H9 (cell line): Measurements from ENCODE around the gene DGKD. TPM values are rescaled to one million over a fixed set of nuclear protein-coding genes. Genes with fewer than 3 reads are reported as not detected.

Experiments
- DNase-seq: peaks from one replicate; pipeline ENCODE4 v3.0.0-alpha.2; 2017
- H2AFZ ChIP-seq: one replicate; pipeline ENCODE4 v1.6.1; 2013; ENCODE audit warnings: mild to moderate bottlenecking, low read length, control low read depth, moderate library complexity
- H2AK5ac ChIP-seq: 2 replicates; pipeline ENCODE4 v1.6.1; 2013; ENCODE audit warnings: low read length, control low read depth, mixed read lengths; ENCODE audit not compliant: insufficient read length
- H2BK120ac ChIP-seq: one replicate; pipeline ENCODE4 v1.6.1; 2013; ENCODE audit warnings: low read depth, mild to moderate bottlenecking, low read length, control low read depth, inconsistent platforms; ENCODE audit not compliant: poor library complexity, severe bottlenecking
- H2BK12ac ChIP-seq: 2 replicates; pipeline ENCODE4 v1.6.1; 2013; ENCODE audit warnings: low read length, control low read depth, mixed read lengths, low read depth; ENCODE audit not compliant: insufficient read length
- H2BK15ac ChIP-seq: 2 replicates; pipeline ENCODE4 v1.6.1; 2013; ENCODE audit warnings: low read depth, low read length, control low read depth
- H2BK20ac ChIP-seq: one replicate; pipeline ENCODE4 v1.6.1; 2013; ENCODE audit warnings: low read depth, mild to moderate bottlenecking, low read length, control low read depth, inconsistent platforms; ENCODE audit not compliant: poor library complexity, severe bottlenecking
- H2BK5ac ChIP-seq: 2 replicates; pipeline ENCODE4 v1.6.1; 2013; ENCODE audit warnings: low read length, control low read depth, mixed read lengths; ENCODE audit not compliant: insufficient read length
- H3K14ac ChIP-seq: 2 replicates; pipeline ENCODE4 v1.6.1; 2013; ENCODE audit warnings: low read length, control low read depth; ENCODE audit not compliant: insufficient read depth
- H3K18ac ChIP-seq: 2 replicates; pipeline ENCODE4 v1.6.1; 2013; ENCODE audit warnings: low read depth, mild to moderate bottlenecking, mixed read lengths, low read length, control low read depth; ENCODE audit not compliant: insufficient read length
- H3K23ac ChIP-seq: 2 replicates; pipeline ENCODE4 v1.6.1; 2013; ENCODE audit warnings: low read length, control low read depth, mixed read lengths, low read depth; ENCODE audit not compliant: insufficient read length
- H3K23me2 ChIP-seq: 2 replicates; pipeline ENCODE4 v1.6.1; 2013; ENCODE audit warnings: low read depth, mild to moderate bottlenecking, mixed read lengths, low read length, control low read depth; ENCODE audit not compliant: insufficient read length, poor library complexity, severe bottlenecking
- H3K27ac ChIP-seq: 2 replicates; pipeline ENCODE4 v1.5.1; 2013; ENCODE audit warnings: low read length, control low read depth, mixed read lengths, low read depth; ENCODE audit not compliant: insufficient read length
- H3K27me3 ChIP-seq: 2 replicates; pipeline ENCODE4 v1.6.1; 2013; ENCODE audit warnings: low read length, control low read depth, inconsistent platforms; ENCODE audit not compliant: insufficient read depth
- H3K4ac ChIP-seq: 2 replicates; pipeline ENCODE4 v1.6.1; 2013; ENCODE audit warnings: low read depth, mild to moderate bottlenecking, control low read depth, inconsistent platforms, low read length, moderate library complexity
- H3K4me1 ChIP-seq: 2 replicates; pipeline ENCODE4 v1.6.1; 2013; ENCODE audit warnings: low read length, control low read depth, inconsistent platforms; ENCODE audit not compliant: insufficient read depth
- H3K4me2 ChIP-seq: 2 replicates; pipeline ENCODE4 v1.6.1; 2013; ENCODE audit warnings: low read length, control low read depth, mixed read lengths; ENCODE audit not compliant: insufficient read length, insufficient read depth
- H3K56ac ChIP-seq: 2 replicates; pipeline ENCODE4 v1.6.1; 2013; ENCODE audit warnings: low read depth, mild to moderate bottlenecking, mixed read lengths, low read length, control low read depth; ENCODE audit not compliant: insufficient read length
- H3K79me1 ChIP-seq: 2 replicates; pipeline ENCODE4 v1.6.1; 2013; ENCODE audit warnings: low read depth, mild to moderate bottlenecking, moderate library complexity, low read length, control low read depth, inconsistent platforms; ENCODE audit not compliant: insufficient read depth, poor library complexity, severe bottlenecking
- H3K79me2 ChIP-seq: 2 replicates; pipeline ENCODE4 v1.6.1; 2013; ENCODE audit warnings: low read length, control low read depth, inconsistent platforms; ENCODE audit not compliant: insufficient read depth
- H3K9ac ChIP-seq: 2 replicates; pipeline ENCODE4 v1.6.1; 2013; ENCODE audit warnings: low read length, control low read depth, mixed read lengths; ENCODE audit not compliant: insufficient read length; ENCODE audit errors: extremely low read depth
- H3K9me3 ChIP-seq: one replicate; pipeline ENCODE4 v1.6.1; 2013; ENCODE audit warnings: low read depth, low read length, inconsistent platforms; ENCODE audit not compliant: control insufficient read depth
- H3T11ph ChIP-seq: one replicate; pipeline ENCODE4 v1.6.1; 2013; ENCODE audit warnings: mild to moderate bottlenecking, low read length, control low read depth, inconsistent platforms
- H4K20me1 ChIP-seq: one replicate; pipeline ENCODE4 v1.6.1; 2013; ENCODE audit not compliant: control insufficient read depth, insufficient read length, insufficient read depth
- H4K5ac ChIP-seq: 2 replicates; pipeline ENCODE4 v1.6.1; 2013; ENCODE audit warnings: low read depth, mild to moderate bottlenecking, mixed read lengths, low read length, control low read depth; ENCODE audit not compliant: insufficient read length
- H4K8ac ChIP-seq: replicated peaks from 2 replicates; pipeline ENCODE4 v1.6.1; 2013; ENCODE audit warnings: low read length, control low read depth, mixed read lengths, low read depth; ENCODE audit not compliant: insufficient read length
- H4K91ac ChIP-seq: 2 replicates; pipeline ENCODE4 v1.6.1; 2013; ENCODE audit warnings: low read depth, mild to moderate bottlenecking, moderate library complexity, mixed read lengths, low read length, control low read depth; ENCODE audit not compliant: insufficient read length
- H3K27ac Mint-ChIP-seq, 3 experiments: 2 replicates in 2 of 3; 3 replicates in 1 of 3; pipeline ENCODE4 v1.8.0; 2020 to 2021; ENCODE audit warnings: mixed read lengths in 3 of 3, mild to moderate bottlenecking in 1 of 3, moderate library complexity in 1 of 3
- H3K27me3 Mint-ChIP-seq: 2 replicates; pipeline ENCODE4 v1.8.0; 2021; ENCODE audit warnings: low read depth, mild to moderate bottlenecking, moderate library complexity, mixed read lengths
- H3K36me3 Mint-ChIP-seq, 3 experiments: 2 replicates in 2 of 3; 3 replicates in 1 of 3; pipeline ENCODE4 v1.8.0; 2020 to 2021; ENCODE audit warnings: low read depth in 3 of 3, mixed read lengths in 3 of 3; ENCODE audit not compliant: insufficient read depth in 1 of 3
- H3K4me1 Mint-ChIP-seq, 2 experiments: 2 replicates each; pipeline ENCODE4 v1.8.0; 2020; ENCODE audit warnings: mixed read lengths in 2 of 2
- H3K4me3 Mint-ChIP-seq, 2 experiments: 2 replicates in 1 of 2; 3 replicates in 1 of 2; pipeline ENCODE4 v1.8.0; 2020 to 2021; ENCODE audit warnings: mild to moderate bottlenecking in 2 of 2, mixed read lengths in 2 of 2, moderate library complexity in 1 of 2
- H3K9me3 Mint-ChIP-seq, 2 experiments: 2 replicates in 1 of 2; 3 replicates in 1 of 2; pipeline ENCODE4 v1.8.0; 2020; ENCODE audit warnings: mild to moderate bottlenecking in 2 of 2, mixed read lengths in 2 of 2, moderate library complexity in 1 of 2
- CTCF ChIP-seq: fragments of 200-600 bp; sonication (generic); conservative IDR thresholded peaks from 3 replicates; pipeline ENCODE4 v1.8.0; 2021; ENCODE audit warnings: antibody characterized with exemption, mild to moderate bottlenecking
- WGBS: extraction: QIAGEN DNeasy Blood & Tissue Kit; methylation state at CpG from one replicate; pipeline ENCODE4 v1.1.7; 2013; ENCODE audit warnings: missing lambda C conversion rate, low lambda C conversion rate, mixed read lengths; ENCODE audit not compliant: insufficient read length; ENCODE audit errors: extremely low coverage; 5-methylcytosine and 5-hydroxymethylcytosine counted together
- total RNA-seq: library from RNA; stranded (reverse); gene quantifications from 2 replicates; pipeline ENCODE4 v1.2.1, GENCODE V29; 2021

The DGKD gene
- total RNA-seq, 1 experiment from 2014 or later = 20.7 TPM

DNA sequence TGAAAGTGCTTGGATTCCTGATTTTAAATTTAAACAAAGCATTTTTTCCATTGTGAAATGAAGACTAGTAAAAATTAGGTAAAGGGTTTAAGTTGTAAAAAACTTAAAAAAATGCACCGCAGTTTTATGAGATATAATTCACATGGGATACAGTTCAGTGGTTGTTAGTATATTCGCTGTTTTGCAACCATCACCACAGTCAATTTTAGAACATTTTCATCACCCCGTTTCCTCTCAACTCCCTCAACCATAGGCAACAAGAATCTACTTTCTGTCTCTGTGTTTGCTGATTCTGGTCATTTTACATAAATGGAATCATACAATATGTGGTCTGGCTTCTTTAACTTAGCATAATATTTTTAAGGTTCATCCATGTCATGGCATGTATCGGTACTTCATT lies 4.0 kb downstream of the DGKD start:
- Mint-ChIP-seq H3K4me3 (no peak overlapping the region), H3K27me3 (peaks cover 27% of the 10 kb centered on the region), H3K36me3 (peaks cover 0 to 5% (median 1%) of the 10 kb centered on the region in 3 experiments; a peak in 3 of 7 replicates), H3K9me3 (no peaks in the 10 kb centered on the region), H3K4me1 (peaks cover 18% of the 10 kb centered on the region in 2 experiments), H3K27ac (no peak overlapping the region)
- Histone ChIP-seq H2AFZ (no peak overlapping the region), H2BK120ac (no peak overlapping the region), H3K27ac (no peak overlapping the region), H3K9ac (no peak overlapping the region), H3K14ac (no peak overlapping the region), H3K9me3 (no peaks in the 10 kb centered on the region), H3T11ph (no peak overlapping the region), H4K8ac (no peak overlapping the region), H3K79me2 (peaks cover 1% of the 10 kb centered on the region; the same call in 1 of the 2 replicates), H3K4ac (no peak overlapping the region), H2BK12ac (no peak overlapping the region), H2BK5ac (no peak overlapping the region), H3K4me2 (no peak overlapping the region), H3K18ac (no peak overlapping the region), H2BK20ac (no peak overlapping the region), H4K20me1 (no peaks in the 10 kb centered on the region), H3K79me1 (no peaks in the 10 kb centered on the region), H2BK15ac (no peak overlapping the region), H3K56ac (no peak overlapping the region), H4K5ac (no peak overlapping the region), H4K91ac (no peak overlapping the region), H3K23me2 (peaks cover 13% of the 10 kb centered on the region), H2AK5ac (no peak overlapping the region), H3K4me1 (no peaks in the 10 kb centered on the region; the same call in 1 of the 2 replicates), H3K27me3 (peaks cover 5% of the 10 kb centered on the region; the same call in 1 of the 2 replicates), H3K23ac (no peak overlapping the region)
- no peak for DNase-seq
- TF ChIP-seq CTCF = no peak
- WGBS = 100% methylated on average over 1 of the region's 4 CpGs
